Smooth muscle cell (in vitro differentiated cells): ENCODE results near the gene ADCK1. TPM values are rescaled to one million over a fixed set of nuclear protein-coding genes. Genes with fewer than 3 reads are reported as not detected.

Source experiments
- DNase-seq: peaks from one replicate; lab custom pipeline; 2025; ENCODE audit not compliant: unreplicated experiment; lab: John Stamatoyannopoulos, UW
- H2AFZ ChIP-seq: fragments of 200-600 bp; sonication (generic); 2 replicates; pipeline ENCODE4 v1.6.0; 2016; ENCODE audit warnings: antibody characterized with exemption, low read depth, mild to moderate bottlenecking
- H3F3A ChIP-seq: fragments of 200-600 bp; sonication (generic); 2 replicates; pipeline ENCODE4 v1.6.0; 2017; ENCODE audit warnings: antibody characterized with exemption, low read depth
- H3K27ac ChIP-seq: fragments of 200-600 bp; sonication (generic); 2 replicates; pipeline ENCODE4 v1.5.1; 2016; ENCODE audit warnings: low read depth, mild to moderate bottlenecking
- H3K27me3 ChIP-seq: fragments of 200-600 bp; sonication (generic); 2 replicates; pipeline ENCODE4 v1.6.1; 2016; ENCODE audit warnings: low read depth, mild to moderate bottlenecking
- H3K36me3 ChIP-seq: fragments of 200-600 bp; sonication (generic); 2 replicates; pipeline ENCODE4 v1.5.1; 2016; ENCODE audit warnings: low read depth
- H3K4me1 ChIP-seq: fragments of 200-600 bp; sonication (generic); 2 replicates; pipeline ENCODE4 v1.5.1; 2016; ENCODE audit warnings: low read depth
- H3K4me2 ChIP-seq: fragments of 200-600 bp; sonication (generic); 2 replicates; pipeline ENCODE4 v1.6.0; 2016; ENCODE audit warnings: mild to moderate bottlenecking
- H3K4me3 ChIP-seq: fragments of 200-600 bp; sonication (generic); 2 replicates; pipeline ENCODE4 v1.5.1; 2016; ENCODE audit warnings: mild to moderate bottlenecking
- H3K79me2 ChIP-seq: fragments of 200-600 bp; sonication (generic); 2 replicates; pipeline ENCODE4 v1.6.0; 2016; ENCODE audit warnings: low read depth, mild to moderate bottlenecking
- H3K9ac ChIP-seq: fragments of 200-600 bp; sonication (generic); 2 replicates; pipeline ENCODE4 v1.6.0; 2016; ENCODE audit warnings: low read depth
- H3K9me3 ChIP-seq: fragments of 200-600 bp; sonication (generic); replicated peaks from 2 replicates; pipeline ENCODE4 v1.5.1; 2016; ENCODE audit warnings: low read depth
- H4K20me1 ChIP-seq: fragments of 200-600 bp; sonication (generic); 2 replicates; pipeline ENCODE4 v1.6.0; 2016; ENCODE audit warnings: low read depth
- CTCF ChIP-seq: fragments of 200-600 bp; sonication (generic); IDR thresholded peaks from 2 replicates; pipeline ENCODE4 v1.5.1; 2017; ENCODE audit warnings: borderline replicate concordance, mild to moderate bottlenecking, antibody characterized with exemption; ENCODE audit not compliant: insufficient read depth, poor library complexity, severe bottlenecking
- WGBS: methylation state at CpG from one replicate; pipeline ENCODE4 v1.1.7; 2016; ENCODE audit warnings: low lambda C conversion rate; 5-methylcytosine and 5-hydroxymethylcytosine counted together
- polyA plus RNA-seq: library from polyadenylated mRNA; unstranded; fragments of >200 nt; fragmentation: Nextera tagmentation; extraction: Ambion mirVana; gene quantifications from 2 replicates; pipeline ENCODE4 v1.2.1, GENCODE V29; 2016
- total RNA-seq: library from RNA; depleted of rRNA; stranded (reverse); fragments of >200 nt; gene quantifications from 2 replicates; pipeline ENCODE4 v1.2.3, GENCODE V29; 2014

The ADCK1 gene
- total and polyA plus RNA-seq, 2 experiments from 2014 or later = 4.2 to 5.1 TPM

GRCh38 chr14:77760381-77761204 lies 39.3 kb upstream of the ADCK1 start, which contains the start of gene SNW1:
Gene SNW1 (minus strand): TSS chr14:77761156. CDS start chr14:77761127, 29 bp downstream.
- Histone ChIP-seq H3F3A (no peaks in the 10 kb centered on the region), H3K36me3 (no peaks in the 10 kb centered on the region), H3K4me1 (peaks cover 7% of the 10 kb centered on the region), H3K27ac (peak within 1 kb of the TSS; percentile 91), H3K4me2 (peak within 1 kb of the TSS; percentile 86), H3K9ac (peak within 1 kb of the TSS; percentile 95), H4K20me1 (peaks cover 41% of the 10 kb centered on the region), H3K4me3 (peak within 1 kb of the TSS; percentile 85), H3K9me3 (no peaks in the 10 kb centered on the region), H2AFZ (peak within 1 kb of the TSS; percentile 93), H3K27me3 (no peaks in the 10 kb centered on the region), H3K79me2 (peaks cover 46% of the 10 kb centered on the region)
- DNase-seq = peak; percentile 76
- under 1% methylated on average over 60 of the region's 60 CpGs for WGBS
- TF ChIP-seq CTCF = no peak

- WGBS = 3% methylated on average over 24 of the region's 24 CpGs
- DNase-seq = no peak
Measured at GRCh38 chr14:77761205-77761931, 38.5 kb upstream of the ADCK1 start.

GRCh38 chr14:77763316-77763715 lies 36.6 kb upstream of the ADCK1 start:
- H3K9ac ChIP-seq = no peak overlapping the region
- H3K27me3 ChIP-seq = no peaks in the 10 kb centered on the region
- peaks cover 18% of the 10 kb centered on the region for H4K20me1 ChIP-seq
- WGBS = 53% methylated on average over 1 of the region's 1 CpG
- H3K4me3 ChIP-seq = no peak overlapping the region
- no peak overlapping the region for H2AFZ ChIP-seq
- TF ChIP-seq CTCF = no peak
- no peaks in the 10 kb centered on the region for H3F3A ChIP-seq
- no peaks in the 10 kb centered on the region for H3K36me3 ChIP-seq
- H3K27ac ChIP-seq = no peak overlapping the region
- no peaks in the 10 kb centered on the region for H3K9me3 ChIP-seq
- no peak overlapping the region for H3K4me2 ChIP-seq
- DNase-seq = no peak
- H3K4me1 ChIP-seq = peaks cover 7% of the 10 kb centered on the region
- H3K79me2 ChIP-seq = peaks cover 22% of the 10 kb centered on the region

More at GRCh38 chr14:77761205-77761931, 38.5 kb upstream of the ADCK1 start:
- Histone ChIP-seq H3F3A (no peaks in the 10 kb centered on the region), H3K9me3 (no peaks in the 10 kb centered on the region), H3K36me3 (no peaks in the 10 kb centered on the region), H3K27ac (peak overlapping the region; percentile 91), H3K9ac (peak overlapping the region; percentile 95), H4K20me1 (peaks cover 33% of the 10 kb centered on the region), H3K27me3 (no peaks in the 10 kb centered on the region), H2AFZ (peak overlapping the region; percentile 93), H3K79me2 (peaks cover 40% of the 10 kb centered on the region), H3K4me3 (peak overlapping the region; percentile 85), H3K4me2 (peak overlapping the region; percentile 86), H3K4me1 (peaks cover 7% of the 10 kb centered on the region)
- peak; percentile 16 for TF ChIP-seq CTCF
